ENCODE results near the gene HSPA5. TPM values are rescaled to one million over a fixed set of nuclear protein-coding genes. Genes with fewer than 3 reads are reported as not detected.
A peak's percentile ranks its signal among the peaks of the same experiment; 100 is the strongest.

HSPA5 gene
- polyA plus RNA-seq, 1 donor (not counting 4 experiments of a cell fraction or from before 2014, with no cell fraction given) = 274 TPM

GRCh38 chr9:125258160-125258785 lies 17.1 kb upstream of the HSPA5 start:
- Histone ChIP-seq H3K4me1 (ENCODE audit: control insufficient read depth, extremely low read depth, insufficient read depth, low read length) (peaks cover 10% of the 10 kb centered on the region), H3K9me1 (ENCODE audit: control insufficient read depth, extremely low read depth, insufficient read depth, low read length) (no peaks in the 10 kb centered on the region), H2AFZ (ENCODE audit: control insufficient read depth, low read length) (no peak overlapping the region), H3K9me3 (ENCODE audit: control insufficient read depth, low read depth, low read length) (no peaks in the 10 kb centered on the region), H4K20me1 (ENCODE audit: control insufficient read depth, extremely low read depth, insufficient read depth, low read length) (no peaks in the 10 kb centered on the region), H3K4me2 (ENCODE audit: control insufficient read depth, extremely low read depth, insufficient read depth, low read depth, low read length) (no peak overlapping the region), H3K4me3 (ENCODE audit: control insufficient read depth in 2 of 3, extremely low read depth in 1 of 3, insufficient read depth in 2 of 3, low read depth in 1 of 3, low read length in 3 of 3) (no peak overlapping the region), H3K36me3 (ENCODE audit: control insufficient read depth in 2 of 2, extremely low read depth in 1 of 2, insufficient read depth in 2 of 2, low read length in 2 of 2) (no peaks in the 10 kb centered on the region), H3K27ac (ENCODE audit: control insufficient read depth, insufficient read depth, low read length) (no peak overlapping the region), H3K9ac (ENCODE audit: control insufficient read depth, extremely low read depth, insufficient read depth, low read length) (no peak overlapping the region), H3K79me2 (ENCODE audit: control insufficient read depth, insufficient read depth, low read length) (peaks cover 17% of the 10 kb centered on the region), H3K27me3 (ENCODE audit: control insufficient read depth, extremely low read depth, insufficient read depth, low read length) (no peaks in the 10 kb centered on the region)
- no peak for TF ChIP-seq EZH2 (IDR thresholded peaks at IDR 0.05; ENCODE audit: low read length)
- TF ChIP-seq, protein P1, sequence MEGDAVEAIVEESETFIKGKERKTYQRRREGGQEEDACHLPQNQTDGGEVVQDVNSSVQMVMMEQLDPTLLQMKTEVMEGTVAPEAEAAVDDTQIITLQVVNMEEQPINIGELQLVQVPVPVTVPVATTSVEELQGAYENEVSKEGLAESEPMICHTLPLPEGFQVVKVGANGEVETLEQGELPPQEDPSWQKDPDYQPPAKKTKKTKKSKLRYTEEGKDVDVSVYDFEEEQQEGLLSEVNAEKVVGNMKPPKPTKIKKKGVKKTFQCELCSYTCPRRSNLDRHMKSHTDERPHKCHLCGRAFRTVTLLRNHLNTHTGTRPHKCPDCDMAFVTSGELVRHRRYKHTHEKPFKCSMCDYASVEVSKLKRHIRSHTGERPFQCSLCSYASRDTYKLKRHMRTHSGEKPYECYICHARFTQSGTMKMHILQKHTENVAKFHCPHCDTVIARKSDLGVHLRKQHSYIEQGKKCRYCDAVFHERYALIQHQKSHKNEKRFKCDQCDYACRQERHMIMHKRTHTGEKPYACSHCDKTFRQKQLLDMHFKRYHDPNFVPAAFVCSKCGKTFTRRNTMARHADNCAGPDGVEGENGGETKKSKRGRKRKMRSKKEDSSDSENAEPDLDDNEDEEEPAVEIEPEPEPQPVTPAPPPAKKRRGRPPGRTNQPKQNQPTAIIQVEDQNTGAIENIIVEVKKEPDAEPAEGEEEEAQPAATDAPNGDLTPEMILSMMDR (optimal IDR thresholded peaks at IDR 0.05 in 1 of 3, IDR thresholded peaks at IDR 0.05 in 1 of 3, conservative IDR thresholded peaks at IDR 0.05 in 1 of 3; ENCODE audit: extremely low read depth in 1 of 3, insufficient read depth in 2 of 3, low read length in 3 of 3) = no peak
- FAIRE-seq (no peak), DNase-seq (ENCODE audit: low read depth, low spot score) (no peak)
- dilution Hi-C loops (cut with MboI; ENCODE audit: extremely low pct_ligation_motif_present, low sequenced_read_pairs) = no loop called here

- Histone ChIP-seq H3K9me3 (ENCODE audit: control insufficient read depth, low read depth, low read length) (no peaks in the 10 kb centered on the region), H3K4me1 (ENCODE audit: control insufficient read depth, extremely low read depth, insufficient read depth, low read length) (no peaks in the 10 kb centered on the region), H3K4me2 (ENCODE audit: control insufficient read depth, extremely low read depth, insufficient read depth, low read depth, low read length) (no peak overlapping the region), H3K36me3 (ENCODE audit: control insufficient read depth in 2 of 2, extremely low read depth in 1 of 2, insufficient read depth in 2 of 2, low read length in 2 of 2) (no peaks in the 10 kb centered on the region), H3K27me3 (ENCODE audit: control insufficient read depth, extremely low read depth, insufficient read depth, low read length) (no peaks in the 10 kb centered on the region), H3K27ac (ENCODE audit: control insufficient read depth, insufficient read depth, low read length) (no peak overlapping the region), H3K4me3 (ENCODE audit: control insufficient read depth in 2 of 3, extremely low read depth in 1 of 3, insufficient read depth in 2 of 3, low read depth in 1 of 3, low read length in 3 of 3) (no peak overlapping the region), H3K9me1 (ENCODE audit: control insufficient read depth, extremely low read depth, insufficient read depth, low read length) (no peaks in the 10 kb centered on the region), H3K9ac (ENCODE audit: control insufficient read depth, extremely low read depth, insufficient read depth, low read length) (no peak overlapping the region), H2AFZ (ENCODE audit: control insufficient read depth, low read length) (no peak overlapping the region), H4K20me1 (ENCODE audit: control insufficient read depth, extremely low read depth, insufficient read depth, low read length) (no peaks in the 10 kb centered on the region), H3K79me2 (ENCODE audit: control insufficient read depth, insufficient read depth, low read length) (no peaks in the 10 kb centered on the region)
- DNase-seq (ENCODE audit: low read depth, low spot score) = no peak
- dilution Hi-C loops (cut with MboI; ENCODE audit: extremely low pct_ligation_motif_present, low sequenced_read_pairs) = no loop called here
- TF ChIP-seq EZH2 (IDR thresholded peaks at IDR 0.05; ENCODE audit: low read length) = no peak
- TF ChIP-seq, protein P1 (optimal IDR thresholded peaks at IDR 0.05 in 1 of 3, IDR thresholded peaks at IDR 0.05 in 1 of 3, conservative IDR thresholded peaks at IDR 0.05 in 1 of 3; ENCODE audit: extremely low read depth in 1 of 3, insufficient read depth in 2 of 3, low read length in 3 of 3) = peak in 2 of 3 experiments; percentile 17 to 39
- FAIRE-seq = no peak
Observed at GRCh38 chr9:125255781-125256391, 14.7 kb upstream of the HSPA5 start.
